RKO (cell line): Measurements from ENCODE around the gene MNS1.
"Not testable (repeated sequence)": the region's sequence is repeated elsewhere in the genome, so short reads cannot be mapped to it uniquely, and the experiment has no call there.

Experiments used
- DNase-seq: peaks from one replicate; pipeline ENCODE4 v3.0.0-alpha.2; 2016; ENCODE audit warnings: low spot score

MNS1 gene

GRCh38 chr15:56454836-56455235, 10.1 kb downstream of the MNS1 start:
- no peak for DNase-seq

- no peak for DNase-seq
These were observed 19.2 kb downstream of the MNS1 start for GRCh38 chr15:56445746-56446145.

GRCh38 chr15:56442354-56442753, 22.6 kb downstream of the MNS1 start:
- no peak for DNase-seq

GRCh38 chr15:56440214-56440770, 24.6 kb downstream of the MNS1 start:
- no peak for DNase-seq

GRCh38 chr15:56432304-56432703, 32.6 kb downstream of the MNS1 start:
- no peak for DNase-seq

- DNase-seq = peak; percentile 75
These were observed 36.0 kb downstream of the MNS1 start for GRCh38 chr15:56428821-56429458.

- DNase-seq = no peak
These were observed 39.0 kb downstream of the MNS1 start for GRCh38 chr15:56425976-56426375.

- no peak for DNase-seq
These were observed 39.7 kb downstream of the MNS1 start for GRCh38 chr15:56425276-56425675.

GRCh38 chr15:56413114-56413733, 51.7 kb downstream of the MNS1 start:
- not testable (repeated sequence) for DNase-seq

- no peak for DNase-seq
These were observed 53.7 kb downstream of the MNS1 start for GRCh38 chr15:56411122-56411749.

GRCh38 chr15:56410721-56411120, 54.2 kb downstream of the MNS1 start:
- DNase-seq = no peak

- DNase-seq = not testable (repeated sequence)
These were observed 65.7 kb downstream of the MNS1 start for GRCh38 chr15:56399209-56399608.

GRCh38 chr15:56397325-56397724, 67.6 kb downstream of the MNS1 start:
- not testable (repeated sequence) for DNase-seq

- DNase-seq = no peak
These were observed 70.0 kb downstream of the MNS1 start for GRCh38 chr15:56394909-56395308.

- no peak for DNase-seq
These were observed 71.7 kb downstream of the MNS1 start for GRCh38 chr15:56393277-56393676.

- no peak for DNase-seq
These were observed 74.1 kb downstream of the MNS1 start for GRCh38 chr15:56390739-56391267.

- no peak for DNase-seq
These were observed 79.0 kb downstream of the MNS1 start for GRCh38 chr15:56385908-56386307.

GRCh38 chr15:56383010-56383409, 81.9 kb downstream of the MNS1 start:
- peak; percentile 8 for DNase-seq
